Stimulated activated CD4-positive, alpha-beta T cell treated with anti-CD3 and anti-CD28 coated beads, Interleukin-1b, Interleukin-23, amount 100 ng/mL, for 24 hours (primary cell): ENCODE measurements around the gene C1orf198.

Source experiments
- DNase-seq, 4 experiments: peaks; one replicate each; pipeline ENCODE4 v3.0.0-alpha.2; 2020; ENCODE audit warnings: low read depth in 4 of 4, low spot score in 1 of 4

C1orf198 gene

GRCh38 chr1:230814949-230815692 is 53.2 kb downstream of the C1orf198 start:
- DNase-seq: no peak

GRCh38 chr1:230812568-230812967 is 55.8 kb downstream of the C1orf198 start:
- no peak for DNase-seq

- no peak for DNase-seq
Observed at GRCh38 chr1:230809256-230809990, 58.9 kb downstream of the C1orf198 start.

- no peak for DNase-seq
Observed at GRCh38 chr1:230808281-230808872, 59.9 kb downstream of the C1orf198 start.

- DNase-seq: no peak
Observed at GRCh38 chr1:230807561-230808280, 60.6 kb downstream of the C1orf198 start.

DNA sequence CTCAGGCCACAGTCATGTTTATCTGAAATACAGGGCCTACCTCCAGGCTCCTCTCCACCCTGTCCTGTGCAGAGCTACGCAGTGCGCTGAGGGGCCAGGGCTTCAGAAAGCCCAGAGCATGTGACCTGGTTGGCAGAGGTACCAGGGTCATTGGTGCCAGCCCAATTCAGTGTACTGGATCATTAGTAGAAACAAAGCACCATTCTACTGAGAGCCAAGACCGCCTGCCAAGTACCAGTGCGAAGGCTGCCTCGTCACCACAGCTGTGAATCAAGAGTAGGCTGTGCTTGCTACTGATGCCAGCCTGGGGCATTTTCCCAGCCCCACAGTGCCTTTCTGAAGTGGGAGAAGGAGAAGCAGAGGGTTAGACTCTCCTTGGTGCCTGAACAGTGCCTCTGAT is 61.3 kb downstream of the C1orf198 start:
- no peak for DNase-seq

DNA sequence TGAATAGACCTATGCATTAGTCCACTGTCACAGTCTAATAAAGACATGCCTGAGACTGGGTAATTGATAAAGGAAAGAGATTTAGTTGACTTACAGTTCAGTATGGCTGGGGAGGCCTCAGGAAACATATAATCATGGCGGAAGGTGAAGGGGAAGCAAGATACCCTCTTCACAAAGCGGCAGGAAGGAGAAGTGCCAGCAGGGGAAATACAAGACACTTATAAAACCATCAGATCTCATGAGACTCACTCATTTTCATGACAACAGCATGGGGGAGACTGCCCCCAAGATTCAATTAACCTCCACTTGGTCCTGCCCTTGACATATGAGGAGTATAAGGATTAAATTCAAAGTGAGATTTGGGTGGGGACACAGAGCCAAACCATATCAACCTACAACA is 61.8 kb downstream of the C1orf198 start:
- no peak for DNase-seq

- DNase-seq: no peak
Observed at GRCh38 chr1:230804396-230804795, 63.9 kb downstream of the C1orf198 start.

DNA sequence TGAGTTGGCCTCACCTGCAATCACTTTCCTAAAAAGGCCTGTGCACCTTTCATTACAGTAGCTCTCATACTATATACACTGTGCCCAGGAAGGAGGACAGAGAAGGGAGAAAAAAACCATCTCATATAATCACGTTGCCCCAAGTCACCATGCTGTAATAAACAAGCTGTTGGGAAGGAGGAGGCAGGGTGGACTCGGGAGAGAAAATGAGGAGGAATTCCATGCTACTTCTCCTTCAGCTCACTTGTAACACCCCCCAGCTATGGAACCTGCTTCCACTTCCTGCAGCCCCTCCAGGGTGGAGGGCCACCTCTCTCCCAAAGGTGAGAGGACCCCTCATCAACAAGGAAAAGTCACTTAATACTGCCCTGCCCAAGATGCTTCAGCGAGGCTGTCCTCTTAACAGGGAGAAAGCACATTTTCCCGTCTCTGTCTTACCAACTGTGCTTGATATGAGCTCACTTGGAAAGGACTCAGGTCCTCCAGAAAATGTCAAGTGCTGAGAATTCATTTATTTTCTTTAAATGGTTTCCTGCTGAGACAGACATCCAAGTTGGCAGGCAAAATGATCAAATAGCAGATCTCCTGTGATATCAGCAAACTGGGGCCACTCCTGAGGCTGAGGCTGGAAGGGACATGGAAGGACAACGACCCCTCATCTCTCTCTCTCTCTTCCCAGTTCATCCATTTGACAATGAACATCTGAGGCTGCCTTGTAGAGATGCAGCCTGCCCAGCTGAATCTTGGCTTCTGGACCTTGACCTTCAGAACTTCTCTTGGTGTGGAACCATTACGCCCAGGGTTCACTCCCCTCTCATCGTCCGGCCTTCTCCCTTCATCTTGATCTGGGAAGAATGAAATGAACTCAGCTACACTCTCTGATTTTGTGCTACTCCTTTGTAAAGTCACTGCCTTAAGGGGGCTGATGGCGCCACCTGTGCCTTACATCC is 67.2 kb downstream of the C1orf198 start:
- DNase-seq: no peak

DNA sequence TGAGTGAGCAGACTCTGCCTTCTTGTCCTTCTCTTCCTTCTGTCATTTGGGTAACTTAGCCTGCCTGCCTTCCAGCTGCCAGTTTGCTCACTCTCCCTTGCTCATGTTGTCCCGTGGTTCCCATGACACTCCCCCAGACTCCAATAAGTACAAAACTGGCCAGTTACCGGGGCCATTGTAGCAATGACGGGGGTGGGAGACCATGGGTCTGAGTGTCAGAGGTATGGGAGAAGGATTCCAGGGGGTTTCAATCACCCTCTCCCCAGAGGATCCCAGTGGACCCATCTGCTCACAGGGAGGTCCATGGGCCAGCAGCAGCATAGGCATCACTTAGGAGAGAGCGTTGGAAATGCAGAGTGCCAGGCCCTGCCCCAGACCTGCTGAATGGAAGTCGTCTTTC is 69.8 kb downstream of the C1orf198 start:
- DNase-seq: no peak

GRCh38 chr1:230797942-230798365 is 70.4 kb downstream of the C1orf198 start:
- DNase-seq: no peak

DNA sequence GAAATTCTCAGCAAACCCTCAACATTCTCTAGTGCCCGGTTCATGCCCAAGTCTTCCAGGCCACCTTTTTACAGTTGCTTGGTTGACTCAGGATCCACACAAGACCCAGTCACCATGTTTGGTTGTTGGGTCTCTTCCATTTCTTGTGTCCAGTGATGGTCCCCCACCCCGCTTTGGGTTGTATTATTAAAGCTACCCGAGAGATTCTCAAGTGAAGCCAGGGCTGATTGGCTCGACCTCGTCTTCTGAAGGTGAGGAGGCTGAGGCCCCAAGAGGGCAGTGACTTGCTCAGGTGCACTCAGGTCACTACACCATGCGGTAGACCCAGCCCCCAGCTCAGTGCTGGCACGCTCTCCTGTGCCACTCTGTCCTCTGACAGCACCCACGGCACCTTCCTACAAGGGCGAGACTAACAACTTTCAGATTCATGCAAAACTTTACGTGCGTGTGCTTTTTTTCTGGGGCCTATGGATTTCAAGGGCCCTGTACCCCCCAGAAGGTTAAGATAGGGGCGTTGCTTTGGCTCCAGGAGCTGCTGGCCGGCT is 70.9 kb downstream of the C1orf198 start:
- no peak for DNase-seq

- DNase-seq: no peak
Observed at GRCh38 chr1:230796626-230797025, 71.7 kb downstream of the C1orf198 start.

GRCh38 chr1:230794871-230795605 is 73.3 kb downstream of the C1orf198 start:
- DNase-seq: no peak

GRCh38 chr1:230794431-230794830 is 73.9 kb downstream of the C1orf198 start:
- DNase-seq: no peak

GRCh38 chr1:230793463-230793745 is 74.9 kb downstream of the C1orf198 start:
- DNase-seq: no peak

DNA sequence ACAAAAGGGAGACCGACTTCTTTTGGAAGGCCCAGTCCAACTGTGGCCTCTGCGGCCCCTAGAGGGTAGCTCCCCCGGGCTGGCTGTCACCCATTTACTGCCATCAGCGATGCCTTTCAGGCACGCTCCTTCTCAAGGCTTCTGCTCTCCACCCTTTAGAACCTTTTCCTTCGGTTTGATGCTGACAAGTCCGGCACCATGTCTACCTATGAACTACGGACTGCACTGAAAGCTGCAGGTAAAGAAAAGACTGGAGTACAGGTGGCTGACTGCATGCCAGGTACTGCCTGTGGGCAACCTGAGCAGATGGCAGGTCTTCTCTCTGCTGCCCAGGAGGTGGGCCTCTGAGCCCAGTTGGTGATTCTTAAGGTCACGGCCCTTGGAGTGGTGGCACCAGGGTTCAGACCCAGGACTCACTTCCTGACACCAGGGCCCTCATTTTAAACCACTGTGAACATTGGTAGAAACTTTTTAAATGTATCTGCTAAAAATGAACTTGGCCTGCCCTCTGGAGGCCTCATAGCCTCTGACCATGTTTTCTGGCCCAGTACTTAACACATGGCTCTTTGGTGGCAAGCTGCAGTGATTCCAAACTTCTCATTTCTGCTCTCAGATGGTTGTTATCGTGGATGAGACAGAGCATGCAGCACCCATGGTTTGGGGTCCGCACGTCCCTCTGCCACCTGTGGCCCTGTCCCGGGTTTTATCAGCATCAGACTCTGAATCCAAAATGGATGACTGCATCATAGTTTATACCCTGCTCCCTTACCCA is 75.4 kb downstream of the C1orf198 start:
- DNase-seq: no peak

DNA sequence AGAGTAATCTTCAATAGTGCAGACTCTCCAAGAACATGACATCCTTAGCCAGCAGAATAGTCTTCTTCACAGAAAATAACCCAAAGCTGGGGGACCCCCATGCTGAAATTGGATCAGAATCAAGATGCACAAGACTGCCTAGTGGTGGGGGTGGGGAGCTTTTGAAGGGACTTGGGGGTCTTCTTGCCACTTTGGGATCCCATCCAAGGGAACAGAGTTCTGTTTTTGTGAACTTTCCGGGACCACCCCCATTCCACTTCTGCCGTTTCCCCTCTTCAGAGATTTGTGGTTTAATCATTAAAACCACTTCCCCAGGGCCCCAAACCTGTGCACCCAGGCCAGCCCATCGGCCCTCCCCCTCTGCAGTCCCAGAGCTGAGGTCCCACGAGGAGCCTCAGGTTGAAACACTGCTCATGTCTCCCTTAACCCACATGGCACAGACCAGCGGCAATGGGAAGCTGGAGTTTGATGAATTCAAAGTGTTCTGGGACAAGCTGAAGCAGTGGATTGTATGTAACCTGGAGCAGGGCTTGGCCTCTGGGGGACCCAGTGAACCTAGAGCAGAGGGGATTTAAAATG is 76.2 kb downstream of the C1orf198 start:
- no peak for DNase-seq

DNA sequence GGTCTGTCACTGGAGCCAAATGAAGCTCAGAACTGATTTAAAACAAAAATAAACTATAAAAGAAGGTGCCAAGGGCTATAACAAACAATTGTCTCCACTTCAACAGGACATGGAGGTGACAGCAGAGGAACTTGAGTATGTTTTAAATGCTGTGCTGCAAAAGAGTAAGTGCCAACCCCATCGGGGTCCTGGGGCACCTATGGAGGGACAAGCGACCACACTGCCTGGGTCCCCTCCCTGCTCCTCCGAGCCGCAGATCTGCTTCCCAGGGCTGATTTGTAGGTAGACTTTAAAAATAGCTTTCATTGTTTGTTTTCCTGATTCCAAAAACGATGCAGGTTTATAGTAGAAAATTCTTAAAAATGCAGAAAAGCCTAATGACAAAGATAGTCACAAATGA is 78.3 kb downstream of the C1orf198 start:
- no peak for DNase-seq
